GM19023 (cell line): ENCODE data around the gene NOTCH3.
A peak's percentile ranks its signal among the peaks of the same experiment; 100 is the strongest.

Experiments used
- ATAC-seq: cut with Tn5 transposase; IDR thresholded peaks from one replicate; pipeline ENCODE4 v1.9.1; 2021; ENCODE audit warnings: mild to moderate bottlenecking, moderate library complexity; ENCODE audit not compliant: unreplicated experiment

Gene NOTCH3

GRCh38 chr19:15237759-15238638 is 37.2 kb upstream of the NOTCH3 start:
- no peak for ATAC-seq

GRCh38 chr19:15236886-15237285 is 36.1 kb upstream of the NOTCH3 start:
- ATAC-seq: no peak

- no peak for ATAC-seq
These were observed 35.0 kb upstream of the NOTCH3 start for GRCh38 chr19:15235781-15236180.

GRCh38 chr19:15234431-15235130 is 33.8 kb upstream of the NOTCH3 start:
- ATAC-seq: no peak

- ATAC-seq: no peak
These were observed 30.5 kb upstream of the NOTCH3 start for GRCh38 chr19:15231271-15231670.

GRCh38 chr19:15227261-15227660 is 26.5 kb upstream of the NOTCH3 start:
- ATAC-seq: no peak

GRCh38 chr19:15225760-15226159 is 25.0 kb upstream of the NOTCH3 start:
- ATAC-seq: no peak

- ATAC-seq: no peak
These were observed 23.0 kb upstream of the NOTCH3 start for GRCh38 chr19:15223649-15224361.

GRCh38 chr19:15222738-15223648 is 22.2 kb upstream of the NOTCH3 start:
- ATAC-seq: peak; percentile 90

GRCh38 chr19:15220833-15221232 is 20.0 kb upstream of the NOTCH3 start:
- no peak for ATAC-seq

GRCh38 chr19:15218501-15218900 is 17.7 kb upstream of the NOTCH3 start:
- ATAC-seq: no peak

- no peak for ATAC-seq
These were observed 15.6 kb upstream of the NOTCH3 start for GRCh38 chr19:15216363-15216762.

GRCh38 chr19:15213715-15214381 is 13.1 kb upstream of the NOTCH3 start:
- no peak for ATAC-seq

GRCh38 chr19:15212711-15213110 is 11.9 kb upstream of the NOTCH3 start:
- ATAC-seq: no peak

GRCh38 chr19:15210323-15210781 is 9.6 kb upstream of the NOTCH3 start:
- no peak for ATAC-seq

GRCh38 chr19:15201374-15202023 is 704 bp upstream of the NOTCH3 start:
- no peak for ATAC-seq

- no peak for ATAC-seq
These were observed 888 bp downstream of the NOTCH3 start for GRCh38 chr19:15199661-15200552.

- no peak for ATAC-seq
These were observed 1.7 kb downstream of the NOTCH3 start for GRCh38 chr19:15198951-15199660.
